Inflammatory macrophage (primary cell): ENCODE measurements around the gene LIG4.
"Not testable (repeated sequence)": the region's sequence is repeated elsewhere in the genome, so short reads cannot be mapped to it uniquely, and the experiment has no call there.

Experiments
- DNase-seq, 2 donors: peaks; one replicate each; pipeline ENCODE4 v3.0.0-alpha.2; 2020 to 2022
- total RNA-seq, 18 experiments: gene quantifications; one replicate each; lab custom pipeline; 2026; ENCODE audit warnings: mixed read lengths in 6 of 18, inconsistent platforms in 2 of 18; lab: John Stamatoyannopoulos, UW

Gene LIG4
- total RNA-seq, result 24.3 to 49.5 (median 35.4) reads per million in 18 experiments

- DNase-seq, result peak; percentile 86 to 93
Measured at GRCh38 chr13:108215436-108215835, at the start of gene LIG4. Gene LIG4, minus strand, starts transcription at chr13:108215536. Its CDS starts 4,268 bp downstream, at chr13:108211268.

DNA sequence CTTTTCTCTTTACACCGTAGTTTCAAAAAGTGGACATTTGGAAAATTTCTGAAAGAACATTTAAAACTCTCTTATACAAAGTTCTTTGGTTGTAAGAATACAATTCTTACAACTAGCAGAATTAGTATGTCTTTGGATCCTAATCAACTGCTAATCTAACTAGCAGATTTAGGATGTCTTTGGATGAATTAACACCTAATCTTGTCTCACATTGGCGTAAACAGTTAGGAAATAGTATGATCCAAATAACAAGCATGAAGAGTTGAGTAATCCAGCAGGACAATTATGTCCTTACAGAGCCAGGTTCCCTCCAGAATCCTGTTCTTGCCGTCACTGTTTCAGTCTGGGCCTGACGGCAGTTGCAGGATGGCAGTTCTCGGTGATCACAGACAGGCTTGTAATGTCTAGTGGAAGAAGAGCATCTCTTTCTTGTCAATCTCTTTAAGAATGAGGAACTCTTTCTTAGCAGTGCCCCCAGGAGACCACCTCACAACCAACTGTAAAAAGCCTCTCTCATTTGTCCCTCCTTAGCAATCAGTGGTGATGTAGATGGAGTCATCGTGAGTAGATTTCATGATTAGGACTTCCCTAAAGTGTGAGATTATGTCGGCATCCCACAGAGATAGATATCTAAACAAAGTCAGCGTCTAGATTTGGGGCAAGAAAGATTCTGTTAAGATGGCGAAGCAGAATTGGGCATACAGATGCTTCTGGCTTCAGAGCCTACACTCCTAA, 48.5 kb upstream of the LIG4 start:
- DNase-seq, result no peak

DNA sequence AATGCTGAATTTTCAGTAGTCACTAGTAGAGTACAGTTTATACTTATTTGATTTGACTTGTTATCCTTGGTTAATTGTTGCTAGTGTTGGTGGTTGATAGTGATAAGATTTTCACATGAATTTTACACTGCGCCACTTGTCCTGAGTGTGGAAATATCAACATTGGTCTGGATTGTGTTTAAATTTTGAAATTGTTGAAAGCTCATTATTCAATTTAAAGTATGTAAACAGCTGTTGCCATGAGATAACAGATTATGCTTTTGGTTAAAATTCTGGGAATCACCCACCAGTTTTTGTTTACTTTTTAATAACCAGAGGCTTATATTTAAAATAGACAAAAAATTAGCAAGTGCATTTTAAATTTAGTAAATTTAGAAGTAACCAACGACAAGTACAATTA, 41.9 kb upstream of the LIG4 start:
- DNase-seq, result no peak

- no peak for DNase-seq
Measured at GRCh38 chr13:108249150-108249549, 33.8 kb upstream of the LIG4 start.

DNA sequence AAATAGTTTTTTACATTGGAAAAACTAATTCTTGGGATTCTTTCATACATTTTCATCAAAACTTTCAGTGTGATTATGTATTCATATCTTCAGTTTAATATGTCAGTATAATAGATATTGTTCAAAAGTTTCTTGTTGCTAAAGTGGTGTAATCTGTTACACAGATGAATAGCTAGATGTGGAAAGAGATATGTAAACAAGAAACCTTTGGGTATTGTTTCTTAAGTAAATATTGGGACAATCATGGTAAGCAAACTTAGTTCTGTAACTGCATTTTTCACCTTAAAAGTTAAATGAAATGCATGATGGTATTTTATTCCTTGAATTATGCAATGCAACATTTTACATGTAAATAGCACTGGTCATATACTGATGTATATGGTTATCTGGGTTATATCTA, 15.0 kb upstream of the LIG4 start:
- DNase-seq, result no peak

DNA sequence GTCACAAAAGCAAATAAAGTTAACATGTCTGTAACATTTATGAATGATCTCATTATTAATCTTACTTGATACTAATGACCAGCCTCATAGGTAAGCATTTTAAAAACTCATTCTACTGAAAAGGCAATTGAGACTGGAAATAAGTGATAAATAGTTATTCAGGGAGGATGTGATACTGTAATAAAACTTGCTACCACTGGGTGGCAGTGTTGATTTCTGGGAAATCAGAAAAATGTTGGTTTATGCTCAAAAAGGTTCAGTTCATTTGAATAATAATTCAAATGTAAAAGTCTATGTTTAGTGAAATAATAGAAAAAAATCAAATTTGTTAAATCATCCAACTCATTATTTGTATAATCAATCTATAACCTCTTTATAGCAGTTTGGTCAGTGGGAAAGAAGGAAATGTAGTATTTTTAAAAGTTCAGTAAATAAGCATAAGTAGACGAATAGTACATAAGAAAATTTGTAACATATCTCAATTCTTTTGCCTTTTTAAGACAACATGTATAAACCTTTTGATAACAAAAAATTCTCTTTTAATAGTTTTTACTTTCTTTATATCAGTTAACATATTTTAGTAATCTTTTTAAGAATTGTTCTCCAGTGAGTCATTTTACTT, 12.4 kb upstream of the LIG4 start:
- peak; percentile 45 to 73 for DNase-seq

DNA sequence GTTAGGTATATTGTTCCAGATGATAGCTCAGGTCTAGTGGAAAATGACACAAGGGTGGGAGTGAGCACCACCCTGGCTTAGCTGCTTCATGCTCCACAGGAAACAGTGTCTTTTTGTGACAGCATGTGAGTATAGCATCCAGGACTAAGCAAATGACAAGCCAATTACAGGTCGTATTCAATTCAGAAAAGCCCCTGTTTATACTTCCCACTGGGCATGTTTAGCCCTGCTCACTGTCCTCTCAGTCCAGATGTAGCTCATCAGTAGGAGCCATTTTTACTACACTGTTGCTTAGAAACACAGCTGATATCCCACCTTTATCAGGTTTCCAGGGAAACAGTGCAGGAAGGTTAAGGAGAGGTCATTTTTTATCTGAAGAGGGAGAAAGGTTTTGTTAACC, 10.8 kb upstream of the LIG4 start:
- no peak for DNase-seq

DNA sequence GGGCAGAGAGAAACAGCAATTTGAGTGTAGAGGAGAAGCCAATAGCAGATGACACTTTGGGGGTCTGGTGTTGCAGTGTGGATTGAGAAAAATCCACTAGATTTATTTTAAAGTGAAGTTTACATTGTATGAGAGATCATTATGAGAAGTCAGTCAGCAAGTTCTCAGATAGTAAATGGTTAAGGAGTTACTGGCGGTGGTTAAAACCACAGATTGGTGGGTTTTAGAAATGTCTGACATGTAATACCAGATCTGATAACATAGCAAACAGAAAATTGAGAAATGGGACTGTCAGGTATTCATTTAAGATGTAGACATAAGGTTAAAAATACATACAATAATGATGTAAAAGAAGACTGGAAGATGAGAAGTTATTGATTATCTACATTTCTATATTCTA, 10.1 kb upstream of the LIG4 start:
- no peak for DNase-seq

GRCh38 chr13:108223687-108224503, 8.6 kb upstream of the LIG4 start:
- DNase-seq, result no peak

GRCh38 chr13:108220041-108220440, 4.7 kb upstream of the LIG4 start:
- no peak for DNase-seq

- DNase-seq, result peak; percentile 94 to 95
Measured at GRCh38 chr13:108218044-108218974, 3.0 kb upstream of the LIG4 start, which contains the start of gene ABHD13. Gene ABHD13, plus strand, starts transcription at chr13:108218392. Its CDS starts 10,827 bp downstream, at chr13:108229219.

GRCh38 chr13:108217307-108218043, 2.1 kb upstream of the LIG4 start:
- not testable (repeated sequence) for DNase-seq

DNA sequence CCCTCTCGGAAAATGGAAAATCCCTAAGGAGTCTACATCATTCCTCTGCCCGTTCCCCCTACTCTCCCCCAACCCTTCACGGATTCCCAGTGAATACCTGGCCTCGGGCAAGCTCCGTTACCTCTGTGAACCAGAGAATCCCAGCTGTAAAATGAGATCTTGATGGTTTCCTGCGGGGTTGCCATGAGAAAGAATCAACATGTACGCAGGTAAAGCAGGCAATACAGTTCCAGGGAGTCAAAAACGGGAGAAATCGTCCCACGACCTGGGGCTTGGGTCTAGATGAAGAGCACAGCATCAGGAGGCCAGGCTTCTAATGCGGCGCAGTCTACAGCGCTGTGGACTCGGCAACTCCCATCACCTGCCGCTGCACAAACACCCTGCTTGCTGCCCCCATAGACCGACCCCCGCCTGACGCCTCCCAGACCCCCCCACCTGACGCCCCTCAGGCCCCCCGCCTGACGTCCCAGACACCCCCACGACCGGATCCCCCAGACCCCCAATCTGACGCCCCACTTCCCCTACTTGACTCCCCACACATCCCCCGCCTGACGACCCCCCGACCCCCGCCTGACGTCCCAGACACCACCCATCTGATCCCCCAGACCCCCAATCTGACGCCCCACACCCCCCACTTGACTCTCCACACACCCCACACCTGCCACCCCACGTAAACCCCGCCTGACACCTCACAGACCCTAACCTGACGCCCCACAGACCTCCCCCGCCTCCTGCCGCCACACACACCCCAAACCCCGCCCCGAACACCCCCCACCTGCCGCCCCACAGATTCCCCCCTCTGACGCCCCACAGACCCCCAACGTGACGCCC, 680 bp downstream of the LIG4 start:
- DNase-seq, result no peak

- DNase-seq, result no peak
Measured at GRCh38 chr13:108213946-108214345, 1.4 kb downstream of the LIG4 start.

- no peak for DNase-seq
Measured at GRCh38 chr13:108212886-108213285, 2.5 kb downstream of the LIG4 start.

DNA sequence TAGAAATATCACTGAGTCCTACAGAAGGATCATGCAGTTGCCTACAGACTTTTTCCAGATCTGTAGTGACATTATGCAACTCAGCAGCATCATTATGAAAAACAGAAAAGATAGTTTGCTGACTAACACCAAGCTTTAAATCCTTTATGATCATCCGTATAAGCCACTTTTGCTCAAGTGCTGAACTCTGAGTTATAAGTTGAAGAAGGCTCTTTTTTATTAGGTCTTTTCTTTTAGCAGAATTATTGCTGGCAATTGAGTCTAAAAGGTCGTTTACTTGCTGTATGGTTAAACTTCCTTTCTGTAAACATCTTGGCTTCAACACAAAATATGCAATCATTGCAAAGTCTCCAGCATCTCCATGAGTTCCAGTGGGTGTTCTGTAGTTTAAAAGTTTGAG, 4.8 kb downstream of the LIG4 start:
- no peak for DNase-seq

- DNase-seq, result peak in 1 of 2 donors; percentile 12
Measured at GRCh38 chr13:108200781-108201398, 14.4 kb downstream of the LIG4 start.

DNA sequence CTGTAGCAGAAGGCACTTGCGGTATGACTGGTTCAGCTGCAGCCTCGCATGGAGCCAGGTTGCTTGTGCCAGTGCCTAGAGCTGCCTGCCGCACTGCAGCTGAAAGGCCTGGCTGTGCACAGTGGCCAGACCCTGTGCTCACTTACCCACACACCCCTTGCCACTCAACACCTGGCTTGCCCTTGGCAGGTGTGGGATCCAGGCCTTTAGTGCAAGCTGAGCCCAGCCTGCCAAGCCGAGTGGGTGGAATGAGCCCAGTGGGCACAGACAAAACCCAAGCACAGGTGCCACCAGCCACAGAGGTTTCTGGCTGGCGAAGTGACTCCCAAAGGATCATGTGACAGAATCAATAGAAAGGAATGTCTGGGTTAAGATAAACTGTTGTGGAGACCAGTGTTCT, 19.5 kb downstream of the LIG4 start:
- no peak for DNase-seq

GRCh38 chr13:108195146-108195545, 20.2 kb downstream of the LIG4 start:
- DNase-seq, result no peak

GRCh38 chr13:108194435-108194936, 20.9 kb downstream of the LIG4 start:
- DNase-seq, result no peak
